Neural progenitor cell (in vitro differentiated cells): ENCODE data around the gene TBCK. TPM values are rescaled to one million over a fixed set of nuclear protein-coding genes. Genes with fewer than 3 reads are reported as not detected.
"Not testable (repeated sequence)": the region's sequence is repeated elsewhere in the genome, so short reads cannot be mapped to it uniquely, and the experiment has no call there.

Experiments used
- DNase-seq: peaks from one replicate; pipeline ENCODE4 v3.0.0-alpha.2; 2016; ENCODE audit warnings: low spot score
- H2AFZ ChIP-seq: fragments of 200-600 bp; sonication (generic); replicated peaks from 2 replicates; pipeline ENCODE4 v1.6.1; 2016; ENCODE audit warnings: antibody characterized with exemption
- H3F3A ChIP-seq: fragments of 200-600 bp; sonication (generic); 2 replicates; pipeline ENCODE4 v1.6.1; 2016; ENCODE audit warnings: antibody characterized with exemption, low read depth
- H3K27ac ChIP-seq: fragments of 200-600 bp; sonication (generic); 2 replicates; pipeline ENCODE4 v1.5.1; 2016; ENCODE audit warnings: mild to moderate bottlenecking
- H3K27me3 ChIP-seq: fragments of 200-600 bp; sonication (generic); 2 replicates; pipeline ENCODE4 v1.6.1; 2016; ENCODE audit warnings: mild to moderate bottlenecking, moderate library complexity
- H3K36me3 ChIP-seq: fragments of 200-600 bp; sonication (generic); 2 replicates; pipeline ENCODE4 v1.5.1; 2016
- H3K4me1 ChIP-seq: fragments of 200-600 bp; sonication (generic); 2 replicates; pipeline ENCODE4 v1.6.1; 2016; ENCODE audit warnings: mixed run types
- H3K4me2 ChIP-seq: fragments of 200-600 bp; sonication (generic); 2 replicates; pipeline ENCODE4 v1.6.1; 2016
- H3K4me3 ChIP-seq: fragments of 200-600 bp; sonication (generic); 2 replicates; pipeline ENCODE4 v1.5.1; 2016
- H3K79me2 ChIP-seq: fragments of 200-600 bp; sonication (generic); 2 replicates; pipeline ENCODE4 v1.6.1; 2016; ENCODE audit warnings: low read depth
- H3K9ac ChIP-seq: fragments of 200-600 bp; sonication (generic); 2 replicates; pipeline ENCODE4 v1.6.1; 2016
- H3K9me3 ChIP-seq: fragments of 200-600 bp; sonication (generic); 2 replicates; pipeline ENCODE4 v1.5.1; 2016; ENCODE audit warnings: low read depth
- H4K20me1 ChIP-seq: fragments of 200-600 bp; sonication (generic); 2 replicates; pipeline ENCODE4 v1.6.1; 2016; ENCODE audit warnings: low read depth
- H3K27ac Mint-ChIP-seq: 3 replicates; pipeline ENCODE4 v1.8.0; 2021; ENCODE audit warnings: mixed read lengths
- H3K27me3 Mint-ChIP-seq: 2 replicates; pipeline ENCODE4 v1.8.0; 2022; ENCODE audit warnings: low read depth, mild to moderate bottlenecking, inconsistent platforms, moderate library complexity, mixed read lengths; ENCODE audit not compliant: insufficient read depth
- H3K36me3 Mint-ChIP-seq: 3 replicates; pipeline ENCODE4 v1.8.0; 2021; ENCODE audit warnings: mixed read lengths
- H3K4me1 Mint-ChIP-seq: 3 replicates; pipeline ENCODE4 v1.8.0; 2021; ENCODE audit warnings: mixed read lengths
- H3K4me3 Mint-ChIP-seq: 3 replicates; pipeline ENCODE4 v1.8.0; 2021; ENCODE audit warnings: mild to moderate bottlenecking, moderate library complexity, mixed read lengths
- H3K9me3 Mint-ChIP-seq: 3 replicates; pipeline ENCODE4 v1.8.0; 2020; ENCODE audit warnings: mixed read lengths
- CTCF ChIP-seq: fragments of 200-600 bp; sonication (generic); IDR thresholded peaks from 2 replicates; pipeline ENCODE4 v1.5.1; 2017; ENCODE audit warnings: antibody characterized with exemption, mild to moderate bottlenecking
- EZH2 ChIP-seq: fragments of 200-600 bp; sonication (generic); IDR thresholded peaks from 2 replicates; pipeline ENCODE4 v1.6.1; 2017; ENCODE audit warnings: antibody characterized with exemption, mild to moderate bottlenecking, moderate library complexity
- EZH2phosphoT487 ChIP-seq: fragments of 200-600 bp; sonication (generic); IDR thresholded peaks from 2 replicates; pipeline ENCODE4 v1.6.1; 2017; ENCODE audit warnings: antibody characterized with exemption
- total RNA-seq: library from RNA; depleted of rRNA; stranded (reverse); fragments of >200 nt; gene quantifications from 2 replicates; pipeline ENCODE4 v1.2.3, GENCODE V29; 2015; ENCODE audit warnings: low replicate concordance

Gene TBCK
- total RNA-seq, 1 donor from 2014 or later, result 69.8 TPM

- Mint-ChIP-seq H3K4me3 (no peak overlapping the region), H3K9me3 (peaks cover 3% of the 10 kb centered on the region), H3K4me1 (no peaks in the 10 kb centered on the region), H3K36me3 (peaks cover 11% of the 10 kb centered on the region), H3K27me3 (no peaks in the 10 kb centered on the region), H3K27ac (no peak overlapping the region)
- H3F3A ChIP-seq, result peaks cover 11% of the 10 kb centered on the region
- no peak for DNase-seq
- H2AFZ ChIP-seq, result no peak overlapping the region
- no peak overlapping the region for H3K27ac ChIP-seq
- H3K4me2 ChIP-seq, result no peak overlapping the region
- TF ChIP-seq EZH2 (no peak), CTCF (no peak), EZH2phosphoT487 (no peak)
- no peak overlapping the region for H3K9ac ChIP-seq
- no peaks in the 10 kb centered on the region for H3K36me3 ChIP-seq
- H3K79me2 ChIP-seq, result peaks cover 22% of the 10 kb centered on the region
- no peaks in the 10 kb centered on the region for H3K27me3 ChIP-seq
- no peaks in the 10 kb centered on the region for H4K20me1 ChIP-seq
- no peaks in the 10 kb centered on the region for H3K4me1 ChIP-seq
- H3K9me3 ChIP-seq, result no peaks in the 10 kb centered on the region
- no peak overlapping the region for H3K4me3 ChIP-seq
Observed at GRCh38 chr4:106325800-106326199, 9.8 kb upstream of the TBCK start.

DNA sequence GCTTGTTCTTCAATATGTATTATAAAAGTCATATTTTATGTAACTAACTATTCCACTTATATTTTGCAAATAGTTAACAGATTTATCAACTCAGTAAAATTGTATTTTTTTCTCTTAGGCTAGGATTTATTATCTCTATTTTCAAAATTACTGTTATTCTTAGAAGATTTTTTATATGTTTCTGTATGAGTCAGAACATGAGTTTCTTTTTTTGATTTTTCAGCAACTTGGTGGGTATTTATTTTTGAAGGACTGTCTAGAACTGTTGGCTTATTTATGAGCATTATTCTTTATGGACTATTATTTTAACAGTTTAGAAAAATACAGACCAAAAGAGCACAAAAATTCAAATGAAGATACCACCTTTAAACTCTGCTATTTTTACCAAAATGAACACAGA lies 7.1 kb upstream of the TBCK start:
- Mint-ChIP-seq H3K36me3 (peaks cover 23% of the 10 kb centered on the region), H3K27ac (no peak overlapping the region), H3K9me3 (peaks cover 6% of the 10 kb centered on the region), H3K27me3 (no peaks in the 10 kb centered on the region), H3K4me1 (no peaks in the 10 kb centered on the region), H3K4me3 (no peak overlapping the region)
- no peaks in the 10 kb centered on the region for H3K36me3 ChIP-seq
- peaks cover 3% of the 10 kb centered on the region for H3F3A ChIP-seq
- H3K27ac ChIP-seq, result no peak overlapping the region
- H3K9me3 ChIP-seq, result no peaks in the 10 kb centered on the region
- H3K4me1 ChIP-seq, result peaks cover 1% of the 10 kb centered on the region
- no peaks in the 10 kb centered on the region for H4K20me1 ChIP-seq
- no peak overlapping the region for H3K9ac ChIP-seq
- TF ChIP-seq EZH2 (no peak), EZH2phosphoT487 (no peak), CTCF (no peak)
- H3K4me2 ChIP-seq, result no peak overlapping the region
- H3K4me3 ChIP-seq, result no peak overlapping the region
- DNase-seq, result no peak
- H3K79me2 ChIP-seq, result peaks cover 44% of the 10 kb centered on the region
- no peaks in the 10 kb centered on the region for H3K27me3 ChIP-seq
- no peak overlapping the region for H2AFZ ChIP-seq

DNA sequence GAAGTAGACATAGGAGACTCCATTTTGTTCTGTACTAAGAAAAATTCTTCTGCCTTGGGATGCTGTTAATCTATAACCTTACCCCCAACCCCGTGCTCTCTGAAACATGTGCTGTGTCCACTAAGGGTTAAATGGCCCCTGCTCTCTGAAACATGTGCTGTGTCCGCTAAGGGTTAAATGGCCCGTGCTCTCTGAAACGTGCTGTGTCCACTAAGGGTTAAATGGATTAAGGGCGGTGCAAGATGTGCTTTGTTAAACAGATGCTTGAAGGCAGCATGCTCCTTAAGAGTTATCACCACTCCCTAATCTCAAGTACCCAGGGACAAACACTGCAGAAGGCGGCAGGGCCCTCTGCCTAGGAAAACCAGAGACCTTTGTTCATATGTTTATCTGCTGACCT lies 5.8 kb upstream of the TBCK start:
- not testable (repeated sequence) for H3K4me3 ChIP-seq, H3K27me3 Mint-ChIP-seq, H3K27me3 ChIP-seq, H3F3A ChIP-seq, H3K9me3 ChIP-seq, H3K27ac Mint-ChIP-seq, DNase-seq, H3K4me3 Mint-ChIP-seq, H3K9me3 Mint-ChIP-seq, H3K27ac ChIP-seq, H2AFZ ChIP-seq, H3K36me3 ChIP-seq, H3K4me2 ChIP-seq, H3K4me1 Mint-ChIP-seq, H4K20me1 ChIP-seq, H3K9ac ChIP-seq
- H3K36me3 Mint-ChIP-seq, result peaks cover 18% of the 10 kb centered on the region
- Histone ChIP-seq H3K79me2 (peaks cover 57% of the 10 kb centered on the region), H3K4me1 (peaks cover 11% of the 10 kb centered on the region)

DNA sequence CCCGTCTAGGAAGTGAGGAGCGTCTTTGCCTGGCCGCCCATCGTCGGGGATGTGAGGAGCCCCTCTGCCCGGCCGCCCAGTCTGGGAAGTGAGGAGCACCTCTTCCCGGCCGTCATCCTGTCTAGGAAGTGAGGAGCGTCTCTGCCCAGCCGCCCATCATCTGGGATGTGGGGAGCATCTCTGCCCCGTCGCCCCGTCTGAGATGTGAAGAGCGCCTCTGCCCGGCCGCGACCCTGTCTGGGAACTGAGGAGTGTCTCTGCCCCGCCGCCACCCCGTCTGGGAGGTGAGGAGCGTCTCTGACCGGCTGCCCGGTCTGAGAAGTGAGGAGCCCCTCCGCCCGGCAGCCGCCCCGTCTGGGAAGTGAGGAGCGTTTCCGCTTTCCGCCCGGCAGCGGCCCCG lies 5.2 kb upstream of the TBCK start:
- not testable (repeated sequence) for H2AFZ ChIP-seq, H3K27me3 ChIP-seq, H3K4me3 Mint-ChIP-seq, H3F3A ChIP-seq, DNase-seq, H3K4me3 ChIP-seq, H3K27ac ChIP-seq, H3K9me3 Mint-ChIP-seq, H3K36me3 ChIP-seq, H3K27me3 Mint-ChIP-seq, H3K27ac Mint-ChIP-seq, H4K20me1 ChIP-seq, H3K9me3 ChIP-seq, H3K9ac ChIP-seq, H3K4me1 Mint-ChIP-seq, H3K4me2 ChIP-seq
- Histone ChIP-seq H3K4me1 (peaks cover 11% of the 10 kb centered on the region), H3K79me2 (peaks cover 62% of the 10 kb centered on the region)
- H3K36me3 Mint-ChIP-seq, result peaks cover 18% of the 10 kb centered on the region
